ENCODE measurements around the gene SMTNL1. TPM values are rescaled to one million over a fixed set of nuclear protein-coding genes. Genes with fewer than 3 reads are reported as not detected.

SMTNL1 gene
- total RNA-seq, 2 donors from 2014 or later: 0.22 TPM

GRCh38 chr11:57513911-57514537 is 23.4 kb upstream of the SMTNL1 start:
- H3K9ac ChIP-seq (ENCODE audit: extremely low read depth, low read length, poor library complexity, severe bottlenecking): no peak overlapping the region
- DNase-seq: peak; percentile 87
- no peaks in the 10 kb centered on the region for H3K36me3 Mint-ChIP-seq (ENCODE audit: low read depth)

GRCh38 chr11:57514538-57515331 is 22.7 kb upstream of the SMTNL1 start:
- Histone ChIP-seq H3K4me3 (ENCODE audit: low read length) (peak overlapping the region; percentile 81), H3K27me3 (ENCODE audit: control insufficient read depth, insufficient read depth, low read length, poor library complexity, severe bottlenecking) (peaks cover 45% of the 10 kb centered on the region), H3K27ac (ENCODE audit: low read depth, low read length) (no peak overlapping the region), H3K4me1 (ENCODE audit: control insufficient read depth, insufficient read depth, low read length) (no peaks in the 10 kb centered on the region), H3K9ac (ENCODE audit: extremely low read depth, low read length, poor library complexity, severe bottlenecking) (no peak overlapping the region), H3K9me3 (ENCODE audit: control insufficient read depth, low read length) (no peaks in the 10 kb centered on the region), H3K36me3 (ENCODE audit: control insufficient read depth, insufficient read depth, low read length) (no peaks in the 10 kb centered on the region)
- Mint-ChIP-seq H3K4me1 (peaks cover 7% of the 10 kb centered on the region), H3K27me3 (ENCODE audit: insufficient read depth) (peaks cover 50% of the 10 kb centered on the region), H3K4me3 (peak overlapping the region; percentile 71), H3K9me3 (no peaks in the 10 kb centered on the region), H3K36me3 (ENCODE audit: low read depth) (no peaks in the 10 kb centered on the region), H3K27ac (no peak overlapping the region)
- TF ChIP-seq CTCF (conservative IDR thresholded peaks at IDR 0.05): no peak
- DNase-seq: peak; percentile 81
- 0 to 3% methylated on average over 16 to 57 of the region's 57 CpGs for WGBS, 2 experiments (ENCODE audit: insufficient coverage in 1 of 2, insufficient read length in 1 of 2)

More at GRCh38 chr11:57513911-57514537, 23.4 kb upstream of the SMTNL1 start:
- H3K4me3 ChIP-seq (ENCODE audit: low read length): peak overlapping the region; percentile 81
- H3K27ac ChIP-seq (ENCODE audit: low read depth, low read length): no peak overlapping the region
- TF ChIP-seq CTCF (conservative IDR thresholded peaks at IDR 0.05): no peak
- Mint-ChIP-seq H3K4me3 (peak overlapping the region; percentile 71), H3K27me3 (ENCODE audit: insufficient read depth) (peaks cover 50% of the 10 kb centered on the region), H3K27ac (no peak overlapping the region), H3K4me1 (peaks cover 7% of the 10 kb centered on the region), H3K9me3 (no peaks in the 10 kb centered on the region)
- peaks cover 45% of the 10 kb centered on the region for H3K27me3 ChIP-seq (ENCODE audit: control insufficient read depth, insufficient read depth, low read length, poor library complexity, severe bottlenecking)
- WGBS, 2 experiments (ENCODE audit: insufficient coverage in 1 of 2, insufficient read length in 1 of 2): 19 to 23% methylated on average over 23 to 35 of the region's 35 CpGs
- no peaks in the 10 kb centered on the region for H3K4me1 ChIP-seq (ENCODE audit: control insufficient read depth, insufficient read depth, low read length)
- no peaks in the 10 kb centered on the region for H3K36me3 ChIP-seq (ENCODE audit: control insufficient read depth, insufficient read depth, low read length)
- no peaks in the 10 kb centered on the region for H3K9me3 ChIP-seq (ENCODE audit: control insufficient read depth, low read length)

GRCh38 chr11:57515332-57516060 is 21.9 kb upstream of the SMTNL1 start, which contains the start of gene SLC43A1:
SLC43A1 (minus strand) TSS chr11:57515702; CDS start chr11:57514111, 1,591 bp downstream.
- no peak for TF ChIP-seq CTCF (conservative IDR thresholded peaks at IDR 0.05)
- WGBS, 2 experiments (ENCODE audit: insufficient coverage in 1 of 2, insufficient read length in 1 of 2): 0 to 1% methylated on average over 41 to 66 of the region's 66 CpGs
- Histone ChIP-seq H3K9ac (ENCODE audit: extremely low read depth, low read length, poor library complexity, severe bottlenecking) (no peak within 1 kb of the TSS), H3K9me3 (ENCODE audit: control insufficient read depth, low read length) (no peaks in the 10 kb centered on the region), H3K27me3 (ENCODE audit: control insufficient read depth, insufficient read depth, low read length, poor library complexity, severe bottlenecking) (peaks cover 45% of the 10 kb centered on the region), H3K27ac (ENCODE audit: low read depth, low read length) (no peak within 1 kb of the TSS), H3K36me3 (ENCODE audit: control insufficient read depth, insufficient read depth, low read length) (no peaks in the 10 kb centered on the region), H3K4me3 (ENCODE audit: low read length) (peak within 1 kb of the TSS; percentile 81), H3K4me1 (ENCODE audit: control insufficient read depth, insufficient read depth, low read length) (no peaks in the 10 kb centered on the region)
- Mint-ChIP-seq H3K27me3 (ENCODE audit: insufficient read depth) (peaks cover 48% of the 10 kb centered on the region), H3K36me3 (ENCODE audit: low read depth) (no peaks in the 10 kb centered on the region), H3K4me3 (peak within 1 kb of the TSS; percentile 71), H3K4me1 (peaks cover 7% of the 10 kb centered on the region), H3K27ac (no peak within 1 kb of the TSS), H3K9me3 (no peaks in the 10 kb centered on the region)
- DNase-seq: peak; percentile 72

Data from endodermal cell (in vitro differentiated cells).